Suppressor macrophage treated with lipopolysaccharide for 1 hour (primary cell): Measurements from ENCODE around the gene OR4C46.
"Not testable (repeated sequence)": the region's sequence is repeated elsewhere in the genome, so short reads cannot be mapped to it uniquely, and the experiment has no call there.

Experiments used
- DNase-seq, 3 donors: peaks; one replicate each; pipeline ENCODE4 v3.0.0-alpha.2; 2020 to 2022

The OR4C46 gene

DNA sequence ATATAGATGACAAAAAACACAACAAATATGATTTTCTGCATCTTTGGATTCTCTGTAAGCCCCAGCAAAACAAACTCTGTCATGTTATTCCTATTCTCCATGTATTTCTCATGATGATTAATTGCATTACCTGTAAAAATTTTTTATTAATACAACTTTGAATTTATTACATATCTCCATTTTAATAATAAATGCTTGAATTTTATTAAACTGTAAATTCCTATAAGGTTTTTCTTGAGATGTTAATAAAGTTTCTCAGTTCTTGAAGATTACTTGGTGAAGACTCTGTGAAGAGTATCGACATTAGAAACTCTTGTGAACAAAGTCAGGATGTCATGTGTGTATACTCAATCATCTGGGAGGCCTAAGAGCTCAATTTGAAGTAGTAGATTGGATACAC is at the start of gene OR4C46:
TSS of gene OR4C46 (minus strand) at position 101 of the 400 bp plus-strand sequence. CDS start at position 101, 0 bp downstream.
- no peak for DNase-seq

GRCh38 chr11:54645606-54646005 is 41.8 kb upstream of the OR4C46 start:
- not testable (repeated sequence) for DNase-seq

DNA sequence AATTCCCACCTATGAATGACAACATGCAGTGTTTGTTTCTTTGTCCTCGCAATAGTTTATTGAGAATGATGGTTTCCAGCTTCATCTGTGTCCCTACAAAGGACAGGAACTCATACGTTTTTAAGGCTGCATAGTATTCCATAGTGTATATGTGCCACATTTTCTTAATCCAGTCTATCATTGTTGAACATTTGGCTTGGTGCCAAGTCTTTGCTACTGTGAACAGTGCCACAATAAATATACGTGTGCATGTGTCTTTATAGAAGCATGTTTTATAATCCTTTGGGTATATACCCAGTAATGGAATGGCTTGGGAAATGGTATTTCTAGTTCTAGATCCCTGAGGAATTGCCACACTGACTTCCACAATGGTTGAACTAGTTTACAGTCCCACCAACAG is 42.4 kb downstream of the OR4C46 start:
- DNase-seq, result not testable (repeated sequence)

GRCh38 chr11:54558919-54559318 is 44.9 kb downstream of the OR4C46 start:
- no peak for DNase-seq

GRCh38 chr11:54558407-54558806 is 45.4 kb downstream of the OR4C46 start:
- DNase-seq, result no peak
